Stimulated activated CD8-positive, alpha-beta memory T cell treated with anti-CD3 and anti-CD28 coated beads, Interleukin-15, amount 100 ng/mL, for 4 hours (primary cell): Measurements from ENCODE around the gene CDAN1.
A peak's percentile ranks its signal among the peaks of the same experiment; 100 is the strongest.
"Not testable (repeated sequence)": the region's sequence is repeated elsewhere in the genome, so short reads cannot be mapped to it uniquely, and the experiment has no call there.

Experiments used
- DNase-seq, 2 donors: peaks; one replicate each; pipeline ENCODE4 v3.0.0-alpha.2; 2020; ENCODE audit warnings: low read depth in 2 of 2

The CDAN1 gene, protein sequence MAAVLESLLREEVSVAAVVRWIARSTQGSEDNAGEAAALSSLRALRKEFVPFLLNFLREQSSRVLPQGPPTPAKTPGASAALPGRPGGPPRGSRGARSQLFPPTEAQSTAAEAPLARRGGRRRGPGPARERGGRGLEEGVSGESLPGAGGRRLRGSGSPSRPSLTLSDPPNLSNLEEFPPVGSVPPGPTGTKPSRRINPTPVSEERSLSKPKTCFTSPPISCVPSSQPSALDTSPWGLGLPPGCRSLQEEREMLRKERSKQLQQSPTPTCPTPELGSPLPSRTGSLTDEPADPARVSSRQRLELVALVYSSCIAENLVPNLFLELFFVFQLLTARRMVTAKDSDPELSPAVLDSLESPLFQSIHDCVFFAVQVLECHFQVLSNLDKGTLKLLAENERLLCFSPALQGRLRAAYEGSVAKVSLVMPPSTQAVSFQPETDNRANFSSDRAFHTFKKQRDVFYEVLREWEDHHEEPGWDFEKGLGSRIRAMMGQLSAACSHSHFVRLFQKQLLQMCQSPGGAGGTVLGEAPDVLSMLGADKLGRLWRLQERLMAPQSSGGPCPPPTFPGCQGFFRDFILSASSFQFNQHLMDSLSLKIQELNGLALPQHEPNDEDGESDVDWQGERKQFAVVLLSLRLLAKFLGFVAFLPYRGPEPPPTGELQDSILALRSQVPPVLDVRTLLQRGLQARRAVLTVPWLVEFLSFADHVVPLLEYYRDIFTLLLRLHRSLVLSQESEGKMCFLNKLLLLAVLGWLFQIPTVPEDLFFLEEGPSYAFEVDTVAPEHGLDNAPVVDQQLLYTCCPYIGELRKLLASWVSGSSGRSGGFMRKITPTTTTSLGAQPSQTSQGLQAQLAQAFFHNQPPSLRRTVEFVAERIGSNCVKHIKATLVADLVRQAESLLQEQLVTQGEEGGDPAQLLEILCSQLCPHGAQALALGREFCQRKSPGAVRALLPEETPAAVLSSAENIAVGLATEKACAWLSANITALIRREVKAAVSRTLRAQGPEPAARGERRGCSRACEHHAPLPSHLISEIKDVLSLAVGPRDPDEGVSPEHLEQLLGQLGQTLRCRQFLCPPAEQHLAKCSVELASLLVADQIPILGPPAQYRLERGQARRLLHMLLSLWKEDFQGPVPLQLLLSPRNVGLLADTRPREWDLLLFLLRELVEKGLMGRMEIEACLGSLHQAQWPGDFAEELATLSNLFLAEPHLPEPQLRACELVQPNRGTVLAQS

GRCh38 chr15:42736793-42737528 is at the start of gene CDAN1:
Gene CDAN1 (minus strand): TSS chr15:42737128. CDS start chr15:42737102, 26 bp downstream.
- peak; percentile 79 to 88 for DNase-seq

GRCh38 chr15:42785569-42785968 is 48.6 kb upstream of the CDAN1 start:
- DNase-seq, result no peak

- DNase-seq, result no peak
These were observed 47.8 kb upstream of the CDAN1 start for GRCh38 chr15:42784705-42785104.

DNA sequence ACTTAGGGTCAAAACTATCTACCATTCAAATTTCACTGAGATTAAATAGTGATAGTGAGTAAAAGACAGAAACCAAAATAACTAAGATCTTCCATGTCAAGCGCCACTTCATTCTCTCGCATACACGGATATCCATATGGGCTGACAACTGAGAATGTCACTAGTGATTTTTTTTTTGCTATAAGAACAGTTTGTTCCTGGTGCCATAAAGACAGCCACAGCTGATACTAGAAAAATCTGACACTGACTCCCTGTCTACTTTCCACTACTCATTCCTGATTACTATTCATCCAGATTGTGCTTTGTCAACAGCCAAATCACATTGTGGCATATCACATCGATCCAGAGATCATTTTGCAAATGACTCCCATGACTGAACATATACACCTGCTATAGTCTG is 45.8 kb upstream of the CDAN1 start:
- DNase-seq, result no peak

- DNase-seq, result no peak
These were observed 38.5 kb upstream of the CDAN1 start for GRCh38 chr15:42775416-42775815.

DNA sequence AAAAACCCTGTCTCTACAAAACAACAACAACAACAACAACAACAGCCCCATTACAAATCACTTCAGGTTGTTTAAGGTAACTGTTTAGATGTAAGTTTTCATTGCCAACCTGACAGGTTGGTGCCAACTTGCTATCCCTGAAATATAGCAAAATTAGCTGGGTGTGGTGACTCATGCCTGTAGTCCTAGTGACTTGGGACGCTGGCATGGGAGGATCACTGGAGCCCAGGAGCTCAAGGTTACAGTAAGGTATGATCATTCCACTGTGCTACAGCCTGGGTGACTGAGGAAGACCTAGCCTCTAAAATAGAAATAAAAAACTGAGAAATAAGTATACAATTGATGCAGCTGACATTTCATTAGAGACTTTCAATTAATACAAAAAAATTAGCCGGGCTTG is 36.0 kb upstream of the CDAN1 start:
- no peak for DNase-seq

DNA sequence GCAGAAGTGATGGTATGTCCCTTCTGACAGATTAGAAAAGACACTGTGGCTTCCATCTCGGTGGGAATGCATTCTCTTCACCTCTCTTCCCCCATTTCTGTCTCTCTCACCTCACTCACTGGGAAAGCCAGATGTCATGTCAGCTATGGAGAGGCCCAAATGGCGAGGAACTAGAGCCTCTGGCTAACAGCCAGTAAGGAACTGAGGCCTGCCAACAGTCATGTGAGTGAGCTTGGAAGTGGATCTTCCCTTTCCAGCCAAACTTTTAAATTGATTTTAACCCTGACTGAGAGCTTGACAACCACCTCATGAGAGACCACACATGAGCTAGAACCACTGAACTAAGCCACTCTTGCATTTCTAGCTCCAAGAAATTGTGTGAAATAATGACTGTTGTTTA is 35.2 kb upstream of the CDAN1 start:
- DNase-seq, result no peak

- DNase-seq, result not testable (repeated sequence)
These were observed 29.2 kb upstream of the CDAN1 start for GRCh38 chr15:42766109-42766508.

DNA sequence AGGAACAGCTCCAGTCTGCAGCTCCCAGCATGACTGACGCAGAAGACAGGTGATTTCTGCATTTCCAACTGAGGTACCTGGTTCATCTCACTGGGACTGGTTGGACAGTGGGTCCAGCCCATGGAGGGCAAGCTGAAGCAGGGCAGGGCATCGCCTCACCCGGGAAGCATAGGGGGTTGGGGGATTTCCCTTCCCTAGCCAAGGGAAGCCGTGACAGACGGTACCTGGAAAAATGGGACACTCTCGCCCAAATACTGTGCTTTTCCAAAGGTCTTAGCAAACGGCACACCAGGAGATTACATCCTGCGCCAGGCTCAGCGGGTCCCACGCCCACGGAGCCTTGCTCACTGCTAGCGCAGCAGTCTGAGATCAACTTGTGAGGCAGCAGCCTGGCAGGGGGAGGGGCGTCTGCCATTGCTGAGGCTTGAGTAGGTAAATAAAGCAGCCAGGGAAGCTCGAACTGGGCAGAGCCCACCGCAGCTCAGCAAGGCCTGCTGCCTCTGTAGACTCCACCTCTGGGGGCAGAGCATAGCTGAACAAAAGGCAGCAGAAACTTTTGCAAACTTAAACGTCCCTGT is 27.3 kb upstream of the CDAN1 start:
- DNase-seq, result not testable (repeated sequence)

DNA sequence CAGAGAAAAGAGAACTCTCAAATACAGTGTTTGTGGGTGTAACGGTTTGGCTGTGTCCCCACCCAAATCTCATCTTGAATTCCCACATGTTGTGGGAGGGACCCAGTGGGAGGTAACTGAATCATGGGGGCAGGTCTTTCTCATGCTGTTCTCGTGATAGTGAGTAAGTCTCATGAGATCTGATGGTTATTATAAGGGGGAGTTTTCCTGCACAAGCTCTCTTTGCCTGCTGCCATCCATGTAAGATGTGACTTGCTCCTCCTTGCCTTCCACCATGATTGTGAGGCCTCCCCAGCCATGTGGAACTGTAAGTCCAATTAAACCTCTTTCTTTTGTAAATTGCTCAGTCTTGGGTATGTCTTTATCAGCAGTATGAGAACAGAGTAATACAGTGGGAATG is 24.9 kb upstream of the CDAN1 start:
- DNase-seq, result not testable (repeated sequence)

DNA sequence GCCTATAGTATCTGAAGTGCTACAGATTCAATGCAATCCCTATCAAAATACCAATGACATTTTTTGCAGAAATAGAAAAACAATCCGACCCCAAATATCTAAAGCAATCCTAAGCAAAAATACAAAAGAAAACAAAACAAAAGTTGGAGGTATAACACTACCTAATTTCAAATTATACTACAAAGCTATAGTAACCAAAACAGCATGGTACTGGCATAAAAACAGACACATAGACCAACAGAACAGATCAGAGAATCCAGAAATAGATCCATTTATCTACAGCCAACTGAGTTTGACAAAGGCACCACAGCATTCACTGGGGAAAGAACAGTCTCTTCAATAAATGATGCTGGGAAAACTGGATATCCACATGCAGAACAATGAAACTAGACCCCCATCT is 23.8 kb upstream of the CDAN1 start:
- DNase-seq, result no peak

DNA sequence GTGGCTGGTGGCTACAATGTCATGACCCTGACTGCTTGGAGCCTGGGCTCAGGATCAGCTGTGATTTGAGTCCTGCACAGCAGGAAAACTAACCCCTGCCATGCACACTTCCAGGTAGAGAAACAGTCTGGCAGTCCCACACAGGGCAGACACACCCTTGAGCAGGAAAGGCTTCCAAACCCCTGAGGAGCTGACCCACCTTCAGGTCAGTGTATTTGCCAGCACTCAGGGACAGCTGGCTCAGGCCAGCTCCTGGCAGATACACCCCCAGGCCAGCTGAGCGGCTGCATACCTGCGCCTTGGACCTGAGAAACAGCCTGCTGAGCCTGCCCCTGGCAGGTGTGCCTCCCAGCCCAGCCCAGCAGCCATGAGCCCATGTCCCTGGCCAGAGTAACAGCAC is 22.2 kb upstream of the CDAN1 start:
- DNase-seq, result no peak

GRCh38 chr15:42750306-42750705 is 13.4 kb upstream of the CDAN1 start:
- no peak for DNase-seq

GRCh38 chr15:42749266-42749665 is 12.3 kb upstream of the CDAN1 start:
- DNase-seq, result no peak

- no peak for DNase-seq
These were observed 7.3 kb upstream of the CDAN1 start for GRCh38 chr15:42744195-42744594.

- no peak for DNase-seq
These were observed 5.2 kb upstream of the CDAN1 start for GRCh38 chr15:42742149-42742548.

DNA sequence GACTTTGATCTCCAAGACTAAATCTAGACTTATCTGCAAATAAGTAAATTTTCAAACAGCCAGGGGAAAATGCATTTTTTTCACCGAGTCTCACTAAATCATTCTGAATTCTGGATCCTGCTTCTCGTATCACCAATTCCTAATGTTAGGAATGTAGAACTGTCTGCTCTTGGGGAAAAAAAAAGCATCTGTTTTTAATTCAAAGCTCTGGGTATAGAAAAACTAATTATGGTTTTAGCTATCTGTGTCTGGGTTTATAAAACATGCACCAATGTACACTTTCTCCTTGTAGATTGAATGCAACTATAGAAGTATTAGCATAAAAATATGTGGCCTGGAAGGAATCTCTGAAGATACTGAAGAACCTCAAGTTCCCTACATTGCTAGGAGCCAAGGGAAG is 4.8 kb upstream of the CDAN1 start:
- DNase-seq, result no peak

DNA sequence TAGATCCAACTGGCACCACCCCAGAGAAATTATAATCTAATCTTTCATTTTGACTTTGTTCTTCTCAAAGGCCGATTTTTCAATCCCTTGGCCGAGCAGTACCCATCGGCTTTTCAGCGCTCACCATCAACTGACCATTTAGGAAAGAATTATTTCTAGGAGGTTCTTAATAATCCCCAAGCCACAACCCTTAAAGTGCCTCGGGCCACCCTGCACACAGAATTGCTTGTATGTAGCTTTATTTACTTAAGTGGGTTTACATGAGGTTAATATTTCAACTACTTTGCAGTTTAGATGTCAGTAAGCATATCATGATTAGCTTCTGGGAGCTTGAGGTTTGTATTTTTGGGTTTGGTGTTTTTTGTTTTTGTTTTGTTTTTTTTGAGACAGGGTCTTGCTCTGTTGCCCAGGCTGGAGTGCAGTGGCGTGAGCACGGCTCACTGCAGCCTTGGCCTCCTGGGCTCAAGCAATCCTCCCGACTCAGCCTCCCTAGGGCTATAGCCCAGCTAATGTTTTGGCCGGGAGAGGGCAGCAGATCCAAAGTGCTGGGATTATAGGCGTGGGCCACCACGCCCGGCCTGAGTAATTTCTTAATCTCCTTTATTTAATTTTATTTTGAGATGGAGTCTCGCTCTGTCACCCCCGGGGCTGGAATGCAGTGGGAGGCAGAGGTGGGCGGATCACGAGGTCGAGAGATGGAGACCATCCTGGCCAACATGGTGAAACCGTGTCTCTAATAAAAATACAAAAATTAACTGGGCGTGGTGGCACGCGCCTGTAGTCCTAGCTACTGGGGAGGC is 801 bp upstream of the CDAN1 start:
- DNase-seq, result no peak

GRCh38 chr15:42736178-42736792 is 643 bp downstream of the CDAN1 start:
- no peak for DNase-seq
